Mesothelial cell of epicardium (in vitro differentiated cells): Measurements from ENCODE around the gene BICRA. TPM values are rescaled to one million over a fixed set of nuclear protein-coding genes. Genes with fewer than 3 reads are reported as not detected.

ENCODE experiments used
- DNase-seq, 2 experiments: peaks; one replicate each; pipeline ENCODE4 v3.0.0; 2021; ENCODE audit warnings: low spot score in 2 of 2; ENCODE audit not compliant: unreplicated experiment in 2 of 2
- H3K27ac Mint-ChIP-seq: 2 replicates; pipeline ENCODE4 v1.8.0; 2021; ENCODE audit warnings: mixed read lengths
- H3K27me3 Mint-ChIP-seq: 2 replicates; pipeline ENCODE4 v1.8.0; 2021; ENCODE audit warnings: low read depth, mixed read lengths
- H3K36me3 Mint-ChIP-seq: 2 replicates; pipeline ENCODE4 v1.8.0; 2021; ENCODE audit warnings: mixed read lengths
- H3K4me1 Mint-ChIP-seq: 2 replicates; pipeline ENCODE4 v1.8.0; 2021; ENCODE audit warnings: mixed read lengths
- H3K4me3 Mint-ChIP-seq: 2 replicates; pipeline ENCODE4 v1.8.0; 2021; ENCODE audit warnings: mild to moderate bottlenecking, moderate library complexity, mixed read lengths
- H3K9me3 Mint-ChIP-seq: 2 replicates; pipeline ENCODE4 v1.8.0; 2021; ENCODE audit warnings: mixed read lengths
- CTCF ChIP-seq: fragments of 200-600 bp; sonication (generic); IDR thresholded peaks from one replicate; pipeline ENCODE4 v1.5.0; 2021; ENCODE audit warnings: antibody characterized with exemption; ENCODE audit not compliant: unreplicated experiment
- total RNA-seq: library from RNA; stranded (reverse); gene quantifications from 3 replicates; pipeline ENCODE4 v1.2.1, GENCODE V29; 2021

BICRA gene
- total RNA-seq, 1 donor from 2014 or later, result 36.9 TPM

- peaks cover 23% of the 10 kb centered on the region for H3K4me1 Mint-ChIP-seq
Measured at GRCh38 chr19:47649588-47649987, 40.7 kb downstream of the BICRA start.

GRCh38 chr19:47650700-47651099, 41.8 kb downstream of the BICRA start:
- H3K27ac Mint-ChIP-seq, result no peak overlapping the region
- no peak for DNase-seq
- H3K4me1 Mint-ChIP-seq, result peaks cover 12% of the 10 kb centered on the region
- peaks cover 48% of the 10 kb centered on the region for H3K36me3 Mint-ChIP-seq
- no peak for TF ChIP-seq CTCF
- no peak overlapping the region for H3K4me3 Mint-ChIP-seq
- peaks cover 5% of the 10 kb centered on the region for H3K9me3 Mint-ChIP-seq
- H3K27me3 Mint-ChIP-seq, result no peaks in the 10 kb centered on the region

More at GRCh38 chr19:47649588-47649987, 40.7 kb downstream of the BICRA start:
- no peaks in the 10 kb centered on the region for H3K27me3 Mint-ChIP-seq
- peaks cover 5% of the 10 kb centered on the region for H3K9me3 Mint-ChIP-seq
- no peak for TF ChIP-seq CTCF
- peaks cover 46% of the 10 kb centered on the region for H3K36me3 Mint-ChIP-seq
- H3K4me3 Mint-ChIP-seq, result no peak overlapping the region
- no peak for DNase-seq
- H3K27ac Mint-ChIP-seq, result no peak overlapping the region

- Mint-ChIP-seq H3K27me3 (no peaks in the 10 kb centered on the region), H3K27ac (no peak overlapping the region), H3K4me3 (no peak overlapping the region), H3K4me1 (peaks cover 8% of the 10 kb centered on the region), H3K36me3 (peaks cover 48% of the 10 kb centered on the region), H3K9me3 (peaks cover 5% of the 10 kb centered on the region)
- no peak for TF ChIP-seq CTCF
- DNase-seq, result no peak
Measured at GRCh38 chr19:47651132-47651531, 42.2 kb downstream of the BICRA start.

GRCh38 chr19:47651691-47652090, 42.8 kb downstream of the BICRA start:
- H3K27ac Mint-ChIP-seq, result no peak overlapping the region

GRCh38 chr19:47652285-47652684, 43.4 kb downstream of the BICRA start:
- Mint-ChIP-seq H3K27me3 (no peaks in the 10 kb centered on the region), H3K36me3 (peaks cover 40% of the 10 kb centered on the region), H3K4me3 (no peak overlapping the region), H3K27ac (no peak overlapping the region), H3K9me3 (peaks cover 5% of the 10 kb centered on the region), H3K4me1 (peaks cover 6% of the 10 kb centered on the region)
- no peak for DNase-seq
- TF ChIP-seq CTCF, result no peak

More at GRCh38 chr19:47651691-47652090, 42.8 kb downstream of the BICRA start:
- DNase-seq, result no peak
- Mint-ChIP-seq H3K36me3 (peaks cover 46% of the 10 kb centered on the region), H3K27me3 (no peaks in the 10 kb centered on the region), H3K9me3 (peaks cover 5% of the 10 kb centered on the region), H3K4me3 (no peak overlapping the region), H3K4me1 (peaks cover 6% of the 10 kb centered on the region)
- TF ChIP-seq CTCF, result no peak

GRCh38 chr19:47653856-47654255, 44.9 kb downstream of the BICRA start:
- peaks cover 5% of the 10 kb centered on the region for H3K9me3 Mint-ChIP-seq
- peaks cover 36% of the 10 kb centered on the region for H3K36me3 Mint-ChIP-seq
- peaks cover 2% of the 10 kb centered on the region for H3K4me1 Mint-ChIP-seq
- H3K27ac Mint-ChIP-seq, result no peak overlapping the region
- H3K4me3 Mint-ChIP-seq, result no peak overlapping the region
- H3K27me3 Mint-ChIP-seq, result no peaks in the 10 kb centered on the region
- no peak for DNase-seq
- no peak for TF ChIP-seq CTCF
